Stromal cell of bone marrow (primary cell): ENCODE results near the gene SARDH.

Experiments used
- DNase-seq: peaks from one replicate; pipeline ENCODE4 v3.0.0-alpha.2; 2012; ENCODE audit warnings: low read depth

Gene SARDH

GRCh38 chr9:133714606-133715294, 23.4 kb downstream of the SARDH start:
- no peak for DNase-seq

- DNase-seq = no peak
Measured at GRCh38 chr9:133713960-133714495, 24.1 kb downstream of the SARDH start.

- no peak for DNase-seq
Measured at GRCh38 chr9:133713150-133713959, 24.8 kb downstream of the SARDH start.

GRCh38 chr9:133712221-133713100, 25.7 kb downstream of the SARDH start:
- DNase-seq = no peak

GRCh38 chr9:133711428-133712220, 26.5 kb downstream of the SARDH start:
- no peak for DNase-seq

- no peak for DNase-seq
Measured at GRCh38 chr9:133710661-133711427, 27.3 kb downstream of the SARDH start.

GRCh38 chr9:133709691-133710571, 28.2 kb downstream of the SARDH start:
- DNase-seq = no peak

GRCh38 chr9:133709015-133709611, 29.0 kb downstream of the SARDH start:
- DNase-seq = no peak

GRCh38 chr9:133708246-133709014, 29.7 kb downstream of the SARDH start:
- DNase-seq = no peak

GRCh38 chr9:133707763-133708245, 30.3 kb downstream of the SARDH start:
- DNase-seq = no peak

- DNase-seq = peak; percentile 50
Measured at GRCh38 chr9:133707065-133707762, 30.9 kb downstream of the SARDH start.

GRCh38 chr9:133706307-133707050, 31.7 kb downstream of the SARDH start:
- no peak for DNase-seq

GRCh38 chr9:133705576-133705975, 32.6 kb downstream of the SARDH start:
- DNase-seq = no peak

- DNase-seq = no peak
Measured at GRCh38 chr9:133704711-133705181, 33.4 kb downstream of the SARDH start.

GRCh38 chr9:133703591-133704399, 34.4 kb downstream of the SARDH start:
- no peak for DNase-seq
